GM06990 (cell line): ENCODE results near the gene AMBP.

ENCODE experiments used
- DNase-seq: peaks from one replicate; pipeline ENCODE4 v3.0.0-alpha.2; 2011; ENCODE audit not compliant: insufficient read length; ENCODE audit errors: extremely low read depth
- H3K27me3 ChIP-seq: replicated peaks from 2 replicates; pipeline ENCODE4 v1.6.0; 2011; ENCODE audit warnings: low read length; ENCODE audit not compliant: control insufficient read depth, insufficient read depth
- H3K36me3 ChIP-seq: 2 replicates; pipeline ENCODE4 v1.5.1; 2011; ENCODE audit warnings: low read length; ENCODE audit not compliant: control insufficient read depth, insufficient read depth
- H3K4me3 ChIP-seq: replicated peaks from 2 replicates; pipeline ENCODE4 v1.5.1; 2011; ENCODE audit warnings: low read depth, mild to moderate bottlenecking, control low read depth, low read length
- CTCF ChIP-seq: IDR thresholded peaks from 2 replicates; pipeline ENCODE4 v1.5.1; 2011; ENCODE audit warnings: low read length, control low read depth, mild to moderate bottlenecking, inconsistent platforms; ENCODE audit not compliant: insufficient read depth, poor library complexity, severe bottlenecking

The AMBP gene

GRCh38 chr9:114038724-114039313 is 39.3 kb downstream of the AMBP start:
- H3K4me3 ChIP-seq, result no peak overlapping the region
- H3K27me3 ChIP-seq, result no peaks in the 10 kb centered on the region
- no peak for DNase-seq
- no peak for TF ChIP-seq CTCF
- H3K36me3 ChIP-seq, result no peaks in the 10 kb centered on the region

GRCh38 chr9:114037961-114038723 is 40.0 kb downstream of the AMBP start:
- no peak for TF ChIP-seq CTCF
- Histone ChIP-seq H3K27me3 (no peaks in the 10 kb centered on the region), H3K4me3 (no peak overlapping the region), H3K36me3 (no peaks in the 10 kb centered on the region)
- no peak for DNase-seq

- no peak overlapping the region for H3K4me3 ChIP-seq
- no peak for TF ChIP-seq CTCF
- no peak for DNase-seq
- H3K36me3 ChIP-seq, result no peaks in the 10 kb centered on the region
- H3K27me3 ChIP-seq, result no peaks in the 10 kb centered on the region
Measured at GRCh38 chr9:114037249-114037648, 40.9 kb downstream of the AMBP start.

- Histone ChIP-seq H3K27me3 (no peaks in the 10 kb centered on the region), H3K36me3 (no peaks in the 10 kb centered on the region), H3K4me3 (no peak overlapping the region)
- no peak for TF ChIP-seq CTCF
- no peak for DNase-seq
Measured at GRCh38 chr9:114035845-114036801, 42.0 kb downstream of the AMBP start.

- H3K36me3 ChIP-seq, result no peaks in the 10 kb centered on the region
- H3K27me3 ChIP-seq, result no peaks in the 10 kb centered on the region
- no peak for DNase-seq
- H3K4me3 ChIP-seq, result no peak overlapping the region
- no peak for TF ChIP-seq CTCF
Measured at GRCh38 chr9:114035221-114035844, 42.8 kb downstream of the AMBP start.
